Activated naive CD8-positive, alpha-beta T cell treated with anti-CD3 and anti-CD28 coated beads, Interleukin-2, amount 10 ng/mL, durations not matched to agents 7 days and 5 days (primary cell): ENCODE measurements around the gene IL21R. TPM values are rescaled to one million over a fixed set of nuclear protein-coding genes. Genes with fewer than 3 reads are reported as not detected.

Experiments used
- ATAC-seq: fragments of 150-1000 bp; cut with Tn5 transposase; one replicate; pipeline ENCODE4 v1.10.0; 2021; ENCODE audit warnings: low read depth, moderate library complexity
- POLR2A ChIA-PET: fragments of 350-600 bp; sonication (Branson Sonifier 250); formaldehyde crosslinking; loops from one replicate; lab custom pipeline; 2021; ENCODE audit warnings: antibody characterized with exemption; lab: Charles Lee
- DNase-seq: peaks from one replicate; pipeline ENCODE4 v3.0.0; 2021
- H3K27ac Mint-ChIP-seq: one replicate; pipeline ENCODE4 v1.8.0; 2022; ENCODE audit warnings: mild to moderate bottlenecking, mixed read lengths
- H3K27me3 Mint-ChIP-seq: one replicate; pipeline ENCODE4 v1.8.0; 2022; ENCODE audit warnings: mild to moderate bottlenecking, moderate library complexity, mixed read lengths
- H3K36me3 Mint-ChIP-seq: one replicate; pipeline ENCODE4 v1.8.0; 2021; ENCODE audit warnings: mild to moderate bottlenecking, mixed read lengths
- H3K4me1 Mint-ChIP-seq: one replicate; pipeline ENCODE4 v1.8.0; 2021; ENCODE audit warnings: mixed read lengths
- H3K4me3 Mint-ChIP-seq: one replicate; pipeline ENCODE4 v1.8.0; 2022; ENCODE audit warnings: mild to moderate bottlenecking, moderate library complexity, mixed read lengths
- H3K9me3 Mint-ChIP-seq: one replicate; pipeline ENCODE4 v1.8.0; 2021; ENCODE audit warnings: mixed read lengths
- total RNA-seq, 2 experiments: library from RNA; stranded (reverse); gene quantifications; one replicate each; pipeline ENCODE4 v1.2.3, GENCODE V29; 2021

Gene IL21R
- total RNA-seq, 2 experiments from 2014 or later: 27.2 to 27.5 TPM

GRCh38 chr16:27473101-27473900, 71.3 kb downstream of the IL21R start:
- Mint-ChIP-seq H3K9me3 (no peaks in the 10 kb centered on the region), H3K36me3 (peaks cover 33% of the 10 kb centered on the region), H3K27ac (no peak overlapping the region), H3K27me3 (no peaks in the 10 kb centered on the region), H3K4me3 (no peak overlapping the region), H3K4me1 (no peaks in the 10 kb centered on the region)
- POLR2A ChIA-PET: no interaction called here
- no peak for ATAC-seq
- no peak for DNase-seq

DNA sequence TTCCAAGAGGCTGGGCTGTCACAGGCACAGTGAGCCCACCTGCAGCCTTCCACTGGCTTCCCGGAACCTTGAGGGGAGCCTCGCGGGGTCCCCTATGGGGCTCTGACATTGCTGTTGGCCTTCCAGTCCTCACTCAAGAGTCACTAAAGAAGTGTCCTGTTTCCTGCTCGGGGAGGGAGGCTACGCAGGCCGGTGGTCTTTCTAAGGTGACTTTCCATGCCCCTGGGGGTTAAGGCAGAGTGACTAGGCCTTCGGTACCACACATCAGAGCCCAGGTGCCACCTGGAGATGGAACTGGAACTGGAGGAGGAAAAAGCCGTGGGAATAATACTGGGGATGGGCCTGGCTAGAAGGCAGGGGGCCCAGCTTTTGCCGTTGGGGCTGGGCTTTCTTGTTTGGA, 72.1 kb downstream of the IL21R start:
- no peak for DNase-seq
- Mint-ChIP-seq H3K27ac (no peak overlapping the region), H3K4me1 (no peaks in the 10 kb centered on the region), H3K9me3 (no peaks in the 10 kb centered on the region), H3K27me3 (no peaks in the 10 kb centered on the region), H3K36me3 (peaks cover 33% of the 10 kb centered on the region), H3K4me3 (no peak overlapping the region)
- POLR2A ChIA-PET: no interaction called here
- no peak for ATAC-seq

- H3K9me3 Mint-ChIP-seq: no peaks in the 10 kb centered on the region
- DNase-seq: no peak
- ATAC-seq: no peak
- peaks cover 24% of the 10 kb centered on the region for H3K36me3 Mint-ChIP-seq
- peak overlapping the region; percentile 5 for H3K27ac Mint-ChIP-seq
- no peaks in the 10 kb centered on the region for H3K27me3 Mint-ChIP-seq
- H3K4me3 Mint-ChIP-seq: no peak overlapping the region
- no peaks in the 10 kb centered on the region for H3K4me1 Mint-ChIP-seq
- POLR2A ChIA-PET: no interaction called here
Observed at GRCh38 chr16:27474921-27475320, 72.9 kb downstream of the IL21R start.

DNA sequence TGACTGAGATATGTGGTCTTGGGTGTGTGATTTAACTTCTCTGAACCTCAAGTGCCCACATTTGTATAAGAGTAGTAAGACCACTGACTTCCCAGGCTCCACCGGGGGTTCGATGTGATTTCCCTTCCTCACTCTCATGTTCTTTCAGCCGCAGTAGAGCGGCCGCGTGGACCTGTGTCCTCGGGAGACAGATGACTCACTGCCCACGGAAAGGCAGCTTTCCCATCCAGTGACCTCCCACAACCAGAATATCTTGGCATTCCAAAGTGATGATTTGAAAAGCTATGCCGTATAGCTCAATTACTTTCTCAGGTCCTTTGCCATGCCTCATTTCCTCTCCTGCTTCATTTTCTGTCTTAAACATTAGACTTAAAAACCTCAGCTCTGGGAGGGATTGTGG, 73.6 kb downstream of the IL21R start:
- ATAC-seq (no peak), DNase-seq (no peak)
- Mint-ChIP-seq H3K27me3 (no peaks in the 10 kb centered on the region), H3K9me3 (no peaks in the 10 kb centered on the region), H3K27ac (no peak overlapping the region), H3K4me3 (no peak overlapping the region), H3K4me1 (no peaks in the 10 kb centered on the region), H3K36me3 (peaks cover 20% of the 10 kb centered on the region)
- POLR2A ChIA-PET: no interaction called here

DNA sequence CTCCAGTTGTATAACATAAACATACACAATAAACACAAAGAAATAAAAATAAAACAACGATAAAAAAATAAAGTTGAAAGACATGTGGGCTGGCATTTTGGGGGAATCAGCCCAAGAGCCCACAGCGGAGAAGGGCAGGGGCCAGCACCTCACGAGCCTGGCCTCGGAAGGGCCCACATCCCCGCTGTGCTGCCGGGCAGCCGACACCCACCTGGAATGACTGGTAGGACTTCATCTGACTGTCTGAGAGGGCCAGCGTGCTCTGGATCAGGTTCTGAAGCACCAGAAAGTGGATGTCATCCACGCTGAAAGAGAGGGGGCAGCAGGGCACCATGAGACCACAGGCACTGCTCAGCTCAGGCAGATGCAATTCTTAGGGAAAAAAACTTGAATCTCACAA, 74.3 kb downstream of the IL21R start:
- POLR2A ChIA-PET: no interaction called here
- Mint-ChIP-seq H3K27me3 (no peaks in the 10 kb centered on the region), H3K9me3 (no peaks in the 10 kb centered on the region), H3K4me1 (no peaks in the 10 kb centered on the region), H3K27ac (no peak overlapping the region), H3K36me3 (peaks cover 16% of the 10 kb centered on the region), H3K4me3 (no peak overlapping the region)
- no peak for ATAC-seq
- no peak for DNase-seq

DNA sequence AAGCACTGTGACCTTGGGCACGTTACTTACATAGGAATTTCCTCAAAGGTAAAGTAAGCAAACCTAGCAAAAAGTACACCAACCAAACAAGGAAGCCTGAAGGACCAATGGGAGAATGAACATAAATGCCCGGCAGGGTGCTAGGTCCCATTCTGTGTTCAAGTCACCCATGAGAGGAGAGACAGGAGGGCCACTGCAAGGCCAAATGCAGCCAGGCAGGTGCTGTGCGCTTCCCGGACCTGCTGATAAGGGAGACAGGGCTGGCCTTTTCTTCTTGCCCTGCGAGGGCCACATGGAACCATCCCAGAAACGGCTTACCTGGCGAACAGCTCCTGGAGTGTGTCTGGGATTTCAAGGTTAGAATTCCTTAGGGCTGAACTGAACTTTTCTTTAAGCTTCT, 78.8 kb downstream of the IL21R start:
- Mint-ChIP-seq H3K4me3 (no peak overlapping the region), H3K27ac (no peak overlapping the region), H3K4me1 (no peaks in the 10 kb centered on the region), H3K36me3 (peaks cover 24% of the 10 kb centered on the region), H3K9me3 (no peaks in the 10 kb centered on the region), H3K27me3 (no peaks in the 10 kb centered on the region)
- DNase-seq (no peak), ATAC-seq (no peak)
- POLR2A ChIA-PET: no interaction called here

DNA sequence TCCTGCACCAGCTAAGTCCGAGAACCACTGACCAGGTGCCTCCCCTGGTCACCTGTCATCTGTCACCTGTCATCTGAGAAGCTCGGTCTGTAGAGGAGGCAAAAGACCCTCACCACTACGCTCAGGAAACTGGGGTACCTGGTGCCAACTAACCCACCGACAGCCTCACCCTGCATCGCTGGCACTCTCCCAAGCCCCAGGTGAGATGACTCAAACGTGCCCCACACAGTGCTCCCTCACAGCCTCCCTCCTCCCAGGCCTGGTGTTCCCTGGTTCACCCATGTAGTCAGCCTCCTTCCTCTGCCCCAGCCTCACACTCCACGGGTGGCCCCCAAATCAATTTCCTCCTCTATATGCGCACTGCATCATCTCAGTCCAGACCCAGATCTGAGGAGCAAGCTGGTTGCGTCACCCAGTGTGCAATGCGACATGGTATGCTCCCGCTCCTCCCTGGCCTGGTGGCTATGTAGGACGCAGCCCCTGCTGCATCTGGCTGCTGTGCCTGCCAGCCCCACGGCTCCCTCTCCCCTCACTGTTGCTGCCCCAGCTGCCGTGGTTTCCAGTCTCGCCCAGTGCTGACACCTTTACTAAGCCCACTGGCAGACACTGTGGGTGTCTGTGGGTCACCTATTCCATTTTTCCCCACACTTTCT, 79.4 kb downstream of the IL21R start:
- no peak overlapping the region for H3K4me3 Mint-ChIP-seq
- ATAC-seq (no peak), DNase-seq (no peak)
- POLR2A ChIA-PET: no interaction called here
- no peaks in the 10 kb centered on the region for H3K9me3 Mint-ChIP-seq
- H3K36me3 Mint-ChIP-seq: peaks cover 25% of the 10 kb centered on the region
- no peaks in the 10 kb centered on the region for H3K4me1 Mint-ChIP-seq
- no peaks in the 10 kb centered on the region for H3K27me3 Mint-ChIP-seq
- H3K27ac Mint-ChIP-seq: no peak overlapping the region

DNA sequence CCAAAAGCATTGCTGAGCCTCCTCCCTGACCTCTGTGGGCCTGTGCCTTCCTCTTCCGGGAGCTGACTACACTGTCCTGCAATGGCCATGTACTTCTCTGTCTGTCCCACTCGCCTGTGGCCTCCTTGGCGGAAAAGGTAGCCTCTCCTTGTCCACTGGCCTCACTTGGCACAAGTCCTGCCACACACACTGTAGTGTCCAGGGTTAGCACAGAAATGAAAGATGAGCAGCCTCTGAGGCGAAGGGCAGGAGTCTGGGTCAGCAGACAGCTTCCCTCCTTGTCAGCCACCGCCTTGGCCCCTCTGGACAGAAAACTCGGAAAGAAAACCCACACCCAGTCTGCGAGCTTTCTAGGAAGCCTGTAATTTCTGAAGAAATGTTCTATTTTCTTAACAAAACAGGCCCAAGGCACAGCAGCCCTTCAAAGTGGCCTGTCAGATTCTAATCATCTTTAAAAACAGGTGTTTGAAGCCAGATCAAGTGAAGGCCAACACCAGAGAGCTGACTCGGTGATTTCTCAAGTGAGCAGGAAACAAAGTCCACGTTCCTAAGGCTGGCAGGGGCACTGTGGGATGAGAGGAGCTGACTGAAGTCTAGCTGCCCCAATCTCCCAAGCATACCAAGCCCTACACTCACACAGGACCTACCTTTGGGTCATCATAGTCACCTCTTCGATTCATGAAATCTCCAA, 80.6 kb downstream of the IL21R start:
- Mint-ChIP-seq H3K27ac (no peak overlapping the region), H3K36me3 (peaks cover 28% of the 10 kb centered on the region)

GRCh38 chr16:27483088-27483437, 81.1 kb downstream of the IL21R start:
- no peak overlapping the region for H3K4me3 Mint-ChIP-seq
- peaks cover 30% of the 10 kb centered on the region for H3K36me3 Mint-ChIP-seq
- no peak overlapping the region for H3K27ac Mint-ChIP-seq
- POLR2A ChIA-PET: no interaction called here
- no peaks in the 10 kb centered on the region for H3K9me3 Mint-ChIP-seq
- DNase-seq: no peak
- H3K4me1 Mint-ChIP-seq: no peaks in the 10 kb centered on the region
- H3K27me3 Mint-ChIP-seq: no peaks in the 10 kb centered on the region
- no peak for ATAC-seq

More for the DNA sequence above, 80.6 kb downstream of the IL21R start:
- ATAC-seq: no peak
- H3K9me3 Mint-ChIP-seq: no peaks in the 10 kb centered on the region
- H3K27me3 Mint-ChIP-seq: no peaks in the 10 kb centered on the region
- DNase-seq: no peak
- no peaks in the 10 kb centered on the region for H3K4me1 Mint-ChIP-seq
- no peak overlapping the region for H3K4me3 Mint-ChIP-seq
- POLR2A ChIA-PET: no interaction called here

DNA sequence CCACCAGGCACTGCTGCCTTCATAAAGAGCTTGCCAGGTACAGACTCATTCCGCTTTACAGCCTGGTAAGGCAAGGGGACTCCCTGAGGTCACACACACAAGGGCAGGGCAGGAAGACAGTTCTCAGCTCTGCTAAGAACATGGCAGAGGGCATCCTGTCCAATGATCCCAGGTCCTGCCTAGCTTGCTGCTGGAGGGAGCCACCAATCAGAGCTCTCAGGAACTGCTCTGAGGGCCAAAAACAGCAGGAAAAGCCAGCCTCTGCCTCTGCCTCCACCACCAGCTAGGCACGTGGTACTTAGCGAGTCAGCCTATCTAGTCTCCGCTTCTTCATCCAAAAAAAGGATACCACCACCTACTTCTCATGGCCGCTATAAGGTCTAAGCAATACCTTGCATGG, 81.7 kb downstream of the IL21R start:
- H3K4me3 Mint-ChIP-seq: no peak overlapping the region
- DNase-seq: no peak
- H3K27ac Mint-ChIP-seq: no peak overlapping the region
- POLR2A ChIA-PET: no interaction called here
- no peaks in the 10 kb centered on the region for H3K9me3 Mint-ChIP-seq
- no peaks in the 10 kb centered on the region for H3K4me1 Mint-ChIP-seq
- peaks cover 26% of the 10 kb centered on the region for H3K36me3 Mint-ChIP-seq
- no peak for ATAC-seq
- H3K27me3 Mint-ChIP-seq: no peaks in the 10 kb centered on the region

DNA sequence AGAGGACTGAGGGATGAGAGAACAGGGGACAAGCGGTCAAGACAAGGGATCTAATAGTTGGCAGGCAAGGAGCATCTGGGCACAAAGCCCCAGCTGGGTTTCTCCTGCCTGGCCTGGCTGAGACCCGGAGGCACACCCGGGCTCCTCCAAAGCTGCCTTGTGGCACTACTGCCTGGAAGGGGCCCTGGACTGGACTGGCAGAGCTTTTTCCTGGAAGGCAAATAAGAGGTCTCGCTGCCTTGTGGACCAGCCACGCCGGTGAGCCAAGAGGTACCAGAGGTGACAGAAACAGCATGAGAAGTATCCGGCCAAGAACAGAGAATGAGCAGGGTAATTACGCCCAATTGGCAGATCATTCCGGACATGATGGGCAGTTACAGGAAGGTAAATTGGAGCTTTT, 83.2 kb downstream of the IL21R start:
- DNase-seq: no peak
- H3K27ac Mint-ChIP-seq: no peak overlapping the region
- POLR2A ChIA-PET: no interaction called here
- H3K4me3 Mint-ChIP-seq: no peak overlapping the region
- ATAC-seq: no peak
- H3K9me3 Mint-ChIP-seq: no peaks in the 10 kb centered on the region
- peaks cover 28% of the 10 kb centered on the region for H3K36me3 Mint-ChIP-seq
- no peaks in the 10 kb centered on the region for H3K4me1 Mint-ChIP-seq
- H3K27me3 Mint-ChIP-seq: no peaks in the 10 kb centered on the region

DNA sequence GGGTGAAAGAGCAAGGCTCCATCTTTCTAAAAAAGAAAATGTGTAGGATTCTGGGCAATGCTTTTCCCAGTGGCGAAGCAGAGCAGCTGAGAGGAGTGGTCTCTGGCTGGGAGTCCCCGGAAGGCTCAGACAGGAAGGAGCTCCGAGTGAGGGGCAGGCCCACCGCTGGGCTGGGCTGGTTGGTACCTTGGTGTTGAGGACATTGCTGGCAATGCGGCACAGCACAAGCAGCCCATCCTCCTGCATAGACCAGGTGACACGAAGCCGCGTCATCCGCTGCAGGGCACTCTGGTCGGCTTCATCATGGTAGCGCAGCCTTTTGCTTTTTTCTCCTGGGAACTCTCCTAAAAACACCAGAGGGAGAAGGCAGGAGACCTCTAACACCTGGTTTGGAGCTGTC, 83.8 kb downstream of the IL21R start:
- no peak for ATAC-seq
- no peak for DNase-seq
- Mint-ChIP-seq H3K9me3 (no peaks in the 10 kb centered on the region), H3K36me3 (peaks cover 28% of the 10 kb centered on the region), H3K27ac (no peak overlapping the region), H3K27me3 (no peaks in the 10 kb centered on the region), H3K4me3 (no peak overlapping the region), H3K4me1 (no peaks in the 10 kb centered on the region)
- POLR2A ChIA-PET: no interaction called here

- H3K9me3 Mint-ChIP-seq: no peaks in the 10 kb centered on the region
- POLR2A ChIA-PET: no interaction called here
- ATAC-seq (no peak), DNase-seq (no peak)
- H3K4me1 Mint-ChIP-seq: no peaks in the 10 kb centered on the region
- no peaks in the 10 kb centered on the region for H3K27me3 Mint-ChIP-seq
- no peak overlapping the region for H3K27ac Mint-ChIP-seq
- peaks cover 26% of the 10 kb centered on the region for H3K36me3 Mint-ChIP-seq
- no peak overlapping the region for H3K4me3 Mint-ChIP-seq
Observed at GRCh38 chr16:27486344-27486743, 84.4 kb downstream of the IL21R start.

GRCh38 chr16:27486760-27487159, 84.8 kb downstream of the IL21R start:
- no peak overlapping the region for H3K4me3 Mint-ChIP-seq
- POLR2A ChIA-PET: no interaction called here
- no peak overlapping the region for H3K27ac Mint-ChIP-seq
- peaks cover 1% of the 10 kb centered on the region for H3K4me1 Mint-ChIP-seq
- H3K27me3 Mint-ChIP-seq: no peaks in the 10 kb centered on the region
- ATAC-seq: no peak
- DNase-seq: no peak
- peaks cover 24% of the 10 kb centered on the region for H3K36me3 Mint-ChIP-seq
- H3K9me3 Mint-ChIP-seq: no peaks in the 10 kb centered on the region
